Muscle of leg (tissue), 11 donors: ENCODE results near the gene SHROOM3. TPM values are rescaled to one million over a fixed set of nuclear protein-coding genes. Genes with fewer than 3 reads are reported as not detected.

Experiments
- DNase-seq: peaks from one replicate; pipeline ENCODE4 v3.0.0; 2013
- H3K27ac ChIP-seq: one replicate; pipeline ENCODE4 v1.5.1; 2013; ENCODE audit warnings: mild to moderate bottlenecking, low read length, control low read depth
- H3K27me3 ChIP-seq: one replicate; pipeline ENCODE4 v1.6.1; 2013; ENCODE audit warnings: low read length; ENCODE audit not compliant: control insufficient read depth, insufficient read depth
- H3K36me3 ChIP-seq: one replicate; pipeline ENCODE4 v1.6.1; 2013; ENCODE audit warnings: low read length; ENCODE audit not compliant: control insufficient read depth, insufficient read depth
- H3K4me1 ChIP-seq: one replicate; pipeline ENCODE4 v1.6.1; 2013; ENCODE audit warnings: low read length; ENCODE audit not compliant: control insufficient read depth, insufficient read depth
- H3K4me3 ChIP-seq: one replicate; pipeline ENCODE4 v1.5.1; 2013; ENCODE audit warnings: low read length, control low read depth
- H3K9me3 ChIP-seq: replicated peaks from 2 replicates; pipeline ENCODE4 v1.6.1; 2013; ENCODE audit warnings: low read depth, low read length; ENCODE audit not compliant: control insufficient read depth
- WGBS: methylation state at CpG from one replicate; pipeline ENCODE4 v1.1.5; 2013; ENCODE audit warnings: missing lambda C conversion rate; ENCODE audit not compliant: insufficient coverage; 5-methylcytosine and 5-hydroxymethylcytosine counted together
- polyA plus RNA-seq, 8 donors: library from polyadenylated mRNA; unstranded; fragments of 120-200 nt; gene quantifications; one replicate each; pipeline versions ENCODE4 v1.2.1 to v1.2.3, GENCODE V29; 2013; ENCODE audit warnings: inconsistent platforms in 1 of 8, low replicate concordance in 1 of 8; ENCODE audit not compliant: insufficient read length in 8 of 8, insufficient read depth in 1 of 8
- total RNA-seq: library from RNA; stranded (reverse); fragments of 120-200 nt; gene quantifications from one replicate; pipeline ENCODE4 v1.2.4, GENCODE V29; 2013

The SHROOM3 gene
- total and polyA plus RNA-seq, 9 donors = 21.0 to 57.5 (median 29.0) TPM

DNA sequence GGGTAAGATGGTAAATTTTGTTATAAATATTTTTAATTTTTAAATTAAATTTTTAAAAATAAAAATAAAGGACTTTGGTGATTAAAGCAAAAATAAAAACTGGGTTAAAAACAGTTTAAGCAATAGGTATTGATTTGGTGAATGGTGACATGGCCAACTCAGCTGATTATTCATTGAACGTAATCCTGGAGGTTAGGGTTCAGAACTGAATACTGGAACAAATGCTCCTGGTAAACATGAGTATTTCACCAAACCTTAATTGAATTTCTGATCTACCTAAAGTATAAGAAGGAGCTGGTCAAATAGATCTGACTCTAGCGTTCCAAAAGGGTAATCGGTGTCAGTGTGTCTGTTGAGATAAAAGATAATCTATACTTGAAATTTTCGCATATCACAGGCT lies 141.8 kb downstream of the SHROOM3 start:
- no CpG with 5 or more reads among the region's 4 CpGs for WGBS
- no peak for DNase-seq

GRCh38 chr4:76578002-76578560 lies 143.1 kb downstream of the SHROOM3 start:
- Histone ChIP-seq H3K9me3 (no peaks in the 10 kb centered on the region), H3K27me3 (no peaks in the 10 kb centered on the region), H3K4me3 (no peak overlapping the region), H3K4me1 (peaks cover 12% of the 10 kb centered on the region), H3K36me3 (no peaks in the 10 kb centered on the region), H3K27ac (no peak overlapping the region)
- DNase-seq = no peak
- WGBS = 71% methylated on average over 1 of the region's 2 CpGs

More for the DNA sequence above, 141.8 kb downstream of the SHROOM3 start:
- Histone ChIP-seq H3K27me3 (no peaks in the 10 kb centered on the region), H3K9me3 (no peaks in the 10 kb centered on the region), H3K36me3 (no peaks in the 10 kb centered on the region), H3K4me1 (peaks cover 12% of the 10 kb centered on the region), H3K27ac (no peak overlapping the region), H3K4me3 (no peak overlapping the region)

DNA sequence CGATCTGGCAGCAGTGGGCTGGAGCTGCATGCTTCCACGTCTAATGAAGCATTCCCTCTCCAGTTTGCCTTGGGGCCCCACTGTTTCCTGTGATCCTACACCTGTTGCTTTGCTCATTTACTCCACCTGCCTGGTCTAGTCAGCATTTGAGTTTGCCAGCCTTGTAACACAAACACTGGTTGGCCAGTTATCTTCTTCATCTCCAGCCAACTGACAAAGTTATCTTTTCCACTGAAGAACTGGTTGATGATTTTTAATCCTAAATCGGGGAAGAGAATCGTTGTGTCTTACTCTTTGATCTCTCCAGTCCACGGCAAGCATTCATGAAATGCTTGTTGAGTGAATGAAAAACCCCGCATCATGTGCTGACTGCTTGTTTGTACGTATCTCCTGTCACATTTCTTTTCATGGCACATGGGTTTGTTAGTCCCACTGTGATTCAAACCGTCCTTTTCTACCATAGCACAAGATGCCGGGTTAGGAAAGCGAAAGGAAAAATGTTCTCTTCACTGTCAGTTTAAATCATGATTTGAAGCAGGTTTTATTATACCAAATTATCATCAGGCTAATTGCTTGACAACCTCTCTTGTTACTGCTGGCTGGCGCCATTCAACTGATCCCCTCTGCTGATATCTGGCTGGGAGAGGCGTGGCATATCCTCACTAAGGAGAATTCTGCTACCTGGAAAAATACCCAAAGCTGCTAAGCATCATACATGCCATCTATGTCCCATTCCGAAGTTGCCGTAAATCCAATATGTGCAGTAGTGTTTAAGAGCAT lies 144.8 kb downstream of the SHROOM3 start:
- 49% methylated on average over 5 of the region's 14 CpGs for WGBS
- peak; percentile 60 for DNase-seq
- H3K4me1 ChIP-seq = peaks cover 15% of the 10 kb centered on the region
- no peaks in the 10 kb centered on the region for H3K27me3 ChIP-seq
- H3K36me3 ChIP-seq = no peaks in the 10 kb centered on the region
- no peaks in the 10 kb centered on the region for H3K9me3 ChIP-seq
- H3K27ac ChIP-seq = peak overlapping the region; percentile 72
- no peak overlapping the region for H3K4me3 ChIP-seq

GRCh38 chr4:76581077-76581962 lies 146.3 kb downstream of the SHROOM3 start:
- Histone ChIP-seq H3K4me3 (no peak overlapping the region), H3K36me3 (no peaks in the 10 kb centered on the region), H3K27ac (no peak overlapping the region), H3K27me3 (no peaks in the 10 kb centered on the region), H3K9me3 (no peaks in the 10 kb centered on the region), H3K4me1 (peaks cover 24% of the 10 kb centered on the region)
- no CpG with 5 or more reads among the region's 4 CpGs for WGBS
- peak; percentile 74 for DNase-seq

DNA sequence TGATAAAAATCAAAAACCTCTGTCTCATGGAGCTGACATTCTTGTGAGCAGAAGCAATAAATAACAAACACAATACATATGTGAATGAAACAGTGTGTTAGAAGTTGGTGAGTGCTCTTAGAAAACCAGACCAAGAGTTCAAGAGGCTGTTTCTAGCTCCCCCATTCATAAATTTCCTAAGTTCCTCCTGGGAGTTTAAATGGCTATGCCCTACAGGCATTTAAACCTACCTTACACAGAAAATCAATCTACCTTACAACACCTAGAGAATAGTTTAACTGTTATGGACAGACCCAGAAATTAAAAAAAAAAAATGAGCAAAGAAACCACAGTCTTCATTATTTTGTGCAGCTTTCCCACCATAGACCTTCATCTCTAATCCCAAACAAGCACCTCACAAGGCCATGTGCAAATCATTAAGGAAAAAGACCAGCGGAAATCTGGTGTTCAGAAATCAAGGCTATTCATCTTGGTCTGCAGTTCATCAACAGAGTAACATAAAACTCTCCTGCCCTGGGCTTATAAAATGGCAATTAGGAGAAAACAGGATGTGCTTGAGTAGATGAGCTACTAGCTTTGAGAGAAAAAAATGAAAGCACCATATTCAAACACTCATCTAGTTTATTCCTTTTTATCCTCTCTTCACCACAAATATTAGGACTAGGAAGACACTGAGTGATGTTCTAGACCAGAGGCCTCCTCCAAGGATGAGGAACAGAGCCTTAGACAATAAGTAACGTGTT lies 147.2 kb downstream of the SHROOM3 start:
- no peak for DNase-seq
- Histone ChIP-seq H3K4me3 (no peak overlapping the region), H3K4me1 (peaks cover 24% of the 10 kb centered on the region), H3K27me3 (no peaks in the 10 kb centered on the region), H3K36me3 (no peaks in the 10 kb centered on the region), H3K27ac (no peak overlapping the region), H3K9me3 (no peaks in the 10 kb centered on the region)
- WGBS = 57% methylated on average over 1 of the region's 2 CpGs

DNA sequence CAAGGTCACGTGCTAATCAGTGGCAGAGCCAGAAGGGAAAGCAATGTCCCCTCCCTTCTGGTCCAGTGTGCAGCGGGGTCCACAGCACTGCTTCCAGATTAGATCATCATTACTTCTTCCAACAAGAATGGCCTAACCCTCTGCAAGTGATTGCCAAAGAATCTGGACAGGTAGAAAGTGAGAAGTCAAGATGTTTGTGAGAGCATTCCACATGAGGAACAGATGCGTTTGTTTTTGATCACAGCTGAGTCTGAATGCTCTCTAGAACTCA lies 147.7 kb downstream of the SHROOM3 start:
- H3K4me1 ChIP-seq = peaks cover 24% of the 10 kb centered on the region
- no peak overlapping the region for H3K4me3 ChIP-seq
- no peaks in the 10 kb centered on the region for H3K9me3 ChIP-seq
- H3K27ac ChIP-seq = no peak overlapping the region
- H3K36me3 ChIP-seq = no peaks in the 10 kb centered on the region
- no peak for DNase-seq
- H3K27me3 ChIP-seq = no peaks in the 10 kb centered on the region
- WGBS = 49% methylated on average over 2 of the region's 3 CpGs

DNA sequence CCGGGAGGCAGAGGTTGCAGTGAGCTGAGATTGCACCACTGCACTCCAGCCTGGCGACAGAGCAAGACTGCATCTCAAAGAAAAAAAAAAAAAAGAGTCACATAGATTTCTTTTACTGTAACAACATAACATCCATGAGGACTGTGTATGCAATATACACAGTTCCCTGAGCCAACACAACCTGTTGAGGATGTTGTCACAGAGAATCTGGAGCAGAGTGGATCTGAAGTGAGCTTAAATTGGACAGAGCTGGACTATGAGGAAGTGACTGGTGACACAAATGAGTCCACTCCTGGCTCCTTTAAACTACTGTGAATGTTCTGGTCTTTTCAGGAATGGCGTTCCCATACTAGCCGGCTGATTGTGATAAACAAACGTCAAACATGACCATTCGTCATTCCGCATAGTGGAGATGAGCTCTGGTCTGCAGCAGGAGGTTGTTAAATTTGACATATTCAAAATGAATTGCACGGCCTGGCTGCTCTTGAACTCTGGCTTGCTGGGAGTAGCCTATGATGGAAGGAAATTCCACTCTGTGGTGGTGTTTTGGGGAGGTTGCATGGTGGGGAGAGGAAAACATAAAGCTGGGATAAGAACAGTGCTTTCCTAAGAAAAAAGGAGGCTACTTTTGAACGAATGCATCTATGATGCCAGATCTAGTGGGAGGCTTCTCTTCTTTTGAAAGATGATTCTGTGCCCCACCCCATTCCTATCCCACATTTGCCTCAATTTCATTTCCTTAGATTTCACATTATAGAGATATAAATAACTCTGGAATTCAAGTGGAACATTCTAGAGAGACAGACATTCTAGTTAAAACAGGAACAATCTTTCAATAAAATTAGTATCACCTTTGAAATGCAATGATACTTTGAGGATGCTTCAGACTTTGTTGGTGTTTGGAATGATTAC lies 149.5 kb downstream of the SHROOM3 start:
- Histone ChIP-seq H3K4me3 (no peak overlapping the region), H3K9me3 (no peaks in the 10 kb centered on the region), H3K27ac (peak overlapping the region; percentile 77), H3K27me3 (no peaks in the 10 kb centered on the region), H3K4me1 (peaks cover 33% of the 10 kb centered on the region), H3K36me3 (no peaks in the 10 kb centered on the region)
- DNase-seq = peak; percentile 26
- 89% methylated on average over 4 of the region's 9 CpGs for WGBS

DNA sequence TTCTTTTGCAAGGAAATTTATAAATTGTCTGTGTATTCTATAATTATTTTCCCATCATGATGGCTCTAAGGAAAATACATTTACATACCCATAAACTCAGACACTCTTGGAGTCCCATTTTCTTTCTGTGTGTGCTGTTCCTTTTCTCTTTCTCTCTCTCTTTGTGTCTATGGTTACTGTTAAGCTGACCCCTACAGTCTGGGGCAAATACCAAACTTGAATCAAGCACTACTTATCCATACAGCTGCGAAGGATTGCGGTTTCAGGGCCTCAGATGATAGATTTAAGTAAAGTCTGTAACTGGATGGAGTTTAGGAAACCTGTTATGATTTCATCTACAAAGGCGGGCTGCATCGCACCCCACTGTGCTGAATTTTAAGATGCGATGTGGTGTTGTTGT lies 150.2 kb downstream of the SHROOM3 start:
- peak; percentile 42 for DNase-seq
- Histone ChIP-seq H3K36me3 (no peaks in the 10 kb centered on the region), H3K27me3 (no peaks in the 10 kb centered on the region), H3K4me3 (no peak overlapping the region), H3K27ac (peak overlapping the region; percentile 77), H3K9me3 (no peaks in the 10 kb centered on the region), H3K4me1 (peaks cover 32% of the 10 kb centered on the region)
- WGBS = no CpG with 5 or more reads among the region's 5 CpGs

DNA sequence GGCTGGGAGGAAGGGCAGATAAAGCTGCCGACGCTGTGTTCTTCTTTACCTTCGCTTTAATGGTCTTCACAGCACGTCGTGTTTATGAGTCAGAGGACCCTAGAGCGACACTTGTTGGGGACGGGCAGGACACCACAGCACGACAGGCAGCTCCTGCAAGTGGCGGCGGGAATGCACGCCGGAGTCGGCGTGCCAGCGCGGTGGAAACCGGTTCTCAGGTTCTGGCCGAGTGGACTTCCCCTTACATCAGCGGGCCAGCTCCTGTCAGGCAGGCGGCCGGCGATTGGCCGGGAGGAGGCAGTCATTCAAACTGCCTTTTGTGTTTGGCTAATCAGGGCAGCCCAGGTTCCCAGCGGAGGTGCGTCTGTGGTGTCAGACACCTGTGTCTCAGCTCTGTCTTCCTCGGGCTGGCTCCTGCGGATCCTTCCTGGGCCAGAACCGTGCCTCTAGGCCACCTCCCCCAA lies 150.9 kb downstream of the SHROOM3 start:
- Histone ChIP-seq H3K36me3 (no peaks in the 10 kb centered on the region), H3K4me1 (peaks cover 34% of the 10 kb centered on the region), H3K27ac (peak overlapping the region; percentile 77), H3K4me3 (peak overlapping the region; percentile 47), H3K27me3 (no peaks in the 10 kb centered on the region), H3K9me3 (no peaks in the 10 kb centered on the region)
- peak; percentile 73 for DNase-seq
- 17% methylated on average over 28 of the region's 28 CpGs for WGBS
